Measurements from ENCODE around the gene SPATA3. TPM values are rescaled to one million over a fixed set of nuclear protein-coding genes. Genes with fewer than 3 reads are reported as not detected.

SPATA3 gene
- polyA plus RNA-seq, 1 experiment = not detected

DNA sequence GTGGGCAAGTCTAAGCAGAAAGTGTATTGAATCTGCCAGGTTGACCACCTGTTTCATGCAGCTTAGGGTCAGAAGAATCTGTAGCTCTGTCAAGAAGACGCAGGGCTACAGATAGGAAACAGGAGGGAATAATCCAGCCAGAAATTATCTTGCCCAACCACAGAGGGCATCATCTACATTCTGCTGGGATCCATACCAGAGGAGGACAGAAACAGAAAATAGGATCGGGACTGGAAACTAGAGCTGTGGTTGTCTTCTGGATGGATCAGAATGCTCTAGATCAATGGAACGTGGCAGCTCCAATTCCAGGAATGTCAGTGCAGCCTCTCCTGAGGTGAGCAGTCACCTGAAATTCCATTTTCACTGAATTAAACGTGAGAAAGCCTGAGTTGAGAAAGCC lies 3.6 kb downstream of the SPATA3 start:
- POLR2A ChIA-PET = no interaction called here

DNA sequence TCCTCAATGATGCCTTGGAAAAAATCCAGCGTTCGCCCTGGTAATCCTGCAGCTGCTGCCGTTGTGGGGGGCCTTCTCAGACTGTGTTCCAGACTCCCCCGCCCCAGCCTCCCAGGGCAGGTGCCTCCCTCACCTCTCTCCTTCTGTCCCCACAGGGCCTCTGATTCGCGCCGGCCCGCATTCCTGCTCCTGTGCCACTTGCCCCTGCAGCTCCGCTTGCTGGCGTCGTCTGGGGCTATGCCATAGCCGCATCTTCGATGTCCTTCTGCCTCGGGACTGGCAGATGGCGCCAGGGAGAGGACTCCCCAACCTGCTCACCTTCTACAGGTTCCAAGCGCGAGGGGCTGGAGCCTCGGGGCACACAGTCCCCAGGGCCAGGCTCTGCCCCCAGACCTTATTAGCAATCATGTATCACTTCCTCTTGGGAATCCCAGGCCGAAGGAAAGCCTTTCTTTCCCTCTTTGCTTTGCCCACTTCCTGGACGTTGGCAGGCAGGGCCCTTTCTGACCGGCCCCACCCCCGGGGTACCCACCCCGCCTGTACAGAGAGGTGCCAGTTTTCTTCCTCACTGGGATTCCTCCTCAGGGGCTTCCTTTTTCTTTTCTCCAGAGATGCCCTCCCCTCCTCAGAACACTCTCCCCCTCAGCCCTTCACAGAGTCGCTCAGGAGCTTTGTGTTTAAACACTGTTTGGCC lies 4.4 kb downstream of the SPATA3 start:
- H3K27me3 ChIP-seq (ENCODE audit: control insufficient read depth, insufficient read depth, low read length) = peaks cover 45% of the 10 kb centered on the region
- H3K27ac ChIP-seq (ENCODE audit: low read depth, low read length) = no peak overlapping the region
- POLR2A ChIA-PET = no interaction called here
- CTCF ChIA-PET = no interaction called here
- no peak overlapping the region for H3K4me3 ChIP-seq (ENCODE audit: low read depth, low read length)
- H3K9me3 ChIP-seq (ENCODE audit: control insufficient read depth, insufficient read depth, low read length) = no peaks in the 10 kb centered on the region; the same call in 1 of the 2 replicates
- DNase-seq (ENCODE audit: low read depth, low spot score) = no peak
- TF ChIP-seq, protein P1, sequence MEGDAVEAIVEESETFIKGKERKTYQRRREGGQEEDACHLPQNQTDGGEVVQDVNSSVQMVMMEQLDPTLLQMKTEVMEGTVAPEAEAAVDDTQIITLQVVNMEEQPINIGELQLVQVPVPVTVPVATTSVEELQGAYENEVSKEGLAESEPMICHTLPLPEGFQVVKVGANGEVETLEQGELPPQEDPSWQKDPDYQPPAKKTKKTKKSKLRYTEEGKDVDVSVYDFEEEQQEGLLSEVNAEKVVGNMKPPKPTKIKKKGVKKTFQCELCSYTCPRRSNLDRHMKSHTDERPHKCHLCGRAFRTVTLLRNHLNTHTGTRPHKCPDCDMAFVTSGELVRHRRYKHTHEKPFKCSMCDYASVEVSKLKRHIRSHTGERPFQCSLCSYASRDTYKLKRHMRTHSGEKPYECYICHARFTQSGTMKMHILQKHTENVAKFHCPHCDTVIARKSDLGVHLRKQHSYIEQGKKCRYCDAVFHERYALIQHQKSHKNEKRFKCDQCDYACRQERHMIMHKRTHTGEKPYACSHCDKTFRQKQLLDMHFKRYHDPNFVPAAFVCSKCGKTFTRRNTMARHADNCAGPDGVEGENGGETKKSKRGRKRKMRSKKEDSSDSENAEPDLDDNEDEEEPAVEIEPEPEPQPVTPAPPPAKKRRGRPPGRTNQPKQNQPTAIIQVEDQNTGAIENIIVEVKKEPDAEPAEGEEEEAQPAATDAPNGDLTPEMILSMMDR (IDR thresholded peaks at IDR 0.05; ENCODE audit: low read depth, low read length) = no peak

More for the DNA sequence above, 3.6 kb downstream of the SPATA3 start:
- Histone ChIP-seq H3K27me3 (ENCODE audit: control insufficient read depth, insufficient read depth, low read length) (peaks cover 46% of the 10 kb centered on the region), H3K9me3 (ENCODE audit: control insufficient read depth, insufficient read depth, low read length) (no peaks in the 10 kb centered on the region; the same call in 1 of the 2 replicates), H3K27ac (ENCODE audit: low read depth, low read length) (no peak overlapping the region), H3K4me3 (ENCODE audit: low read depth, low read length) (no peak overlapping the region)
- DNase-seq (ENCODE audit: low read depth, low spot score) = no peak
- TF ChIP-seq, protein P1 (IDR thresholded peaks at IDR 0.05; ENCODE audit: low read depth, low read length) = no peak
- CTCF ChIA-PET = no interaction called here

DNA sequence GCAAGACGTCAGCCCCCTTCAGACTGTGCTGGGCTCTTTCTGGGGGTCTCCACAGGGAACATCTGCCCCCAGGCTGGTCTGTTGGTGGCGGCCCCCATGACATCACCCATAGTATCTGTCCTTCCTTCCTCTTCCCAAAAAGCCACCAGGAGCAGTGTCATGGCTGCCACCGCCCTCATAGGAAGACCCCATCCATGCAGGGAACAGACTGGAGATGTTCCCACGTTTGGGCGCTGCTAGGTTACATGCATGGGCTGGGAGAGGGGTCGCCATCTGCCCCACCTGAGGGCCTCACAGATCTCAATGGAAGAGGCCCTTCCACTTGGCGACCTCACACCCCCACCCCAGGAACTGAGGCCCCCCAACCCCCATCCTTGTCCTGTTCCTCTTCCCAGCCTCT lies 5.1 kb downstream of the SPATA3 start:
- Histone ChIP-seq H3K4me3 (ENCODE audit: low read depth, low read length) (no peak overlapping the region), H3K9me3 (ENCODE audit: control insufficient read depth, insufficient read depth, low read length) (no peaks in the 10 kb centered on the region; the same call in 1 of the 2 replicates), H3K27ac (ENCODE audit: low read depth, low read length) (no peak overlapping the region), H3K27me3 (ENCODE audit: control insufficient read depth, insufficient read depth, low read length) (peaks cover 39% of the 10 kb centered on the region)
- TF ChIP-seq, protein P1 (IDR thresholded peaks at IDR 0.05; ENCODE audit: low read depth, low read length) = no peak
- DNase-seq (ENCODE audit: low read depth, low spot score) = no peak
- POLR2A ChIA-PET = no interaction called here
- CTCF ChIA-PET = interaction anchor here (2.2 kb wide), 1 partner anchor 14 kb away, joined by 7 read pairs; no protein-coding TSS in a partner anchor

DNA sequence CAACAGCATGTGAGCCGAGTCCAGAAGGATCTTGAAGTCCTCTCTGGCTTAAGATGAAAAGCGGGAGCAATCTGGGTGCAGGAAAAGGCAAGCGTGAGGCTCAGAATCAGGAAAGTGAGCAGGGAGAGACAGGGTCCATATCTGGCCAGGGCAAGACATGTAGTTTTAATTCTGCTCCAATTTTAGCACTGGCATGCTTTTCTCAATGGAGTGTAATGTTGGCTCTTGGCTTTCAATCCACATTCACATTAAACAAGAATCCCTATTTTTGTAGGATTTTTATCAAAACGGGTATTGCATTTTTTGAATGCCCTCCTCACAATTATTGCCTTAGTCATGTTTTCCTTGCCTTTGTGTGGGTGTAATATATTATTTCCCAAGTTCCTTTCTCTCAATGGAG lies 6.0 kb downstream of the SPATA3 start:
- DNase-seq (ENCODE audit: low read depth, low spot score) = no peak
- TF ChIP-seq, protein P1 (IDR thresholded peaks at IDR 0.05; ENCODE audit: low read depth, low read length) = no peak
- CTCF ChIA-PET = interaction anchor here (2.2 kb wide), 1 partner anchor 15 kb away, joined by 7 read pairs; no protein-coding TSS in a partner anchor
- Histone ChIP-seq H3K27ac (ENCODE audit: low read depth, low read length) (no peak overlapping the region), H3K9me3 (ENCODE audit: control insufficient read depth, insufficient read depth, low read length) (no peaks in the 10 kb centered on the region), H3K27me3 (ENCODE audit: control insufficient read depth, insufficient read depth, low read length) (peaks cover 40% of the 10 kb centered on the region), H3K4me3 (ENCODE audit: low read depth, low read length) (no peak overlapping the region)
- POLR2A ChIA-PET = no interaction called here

DNA sequence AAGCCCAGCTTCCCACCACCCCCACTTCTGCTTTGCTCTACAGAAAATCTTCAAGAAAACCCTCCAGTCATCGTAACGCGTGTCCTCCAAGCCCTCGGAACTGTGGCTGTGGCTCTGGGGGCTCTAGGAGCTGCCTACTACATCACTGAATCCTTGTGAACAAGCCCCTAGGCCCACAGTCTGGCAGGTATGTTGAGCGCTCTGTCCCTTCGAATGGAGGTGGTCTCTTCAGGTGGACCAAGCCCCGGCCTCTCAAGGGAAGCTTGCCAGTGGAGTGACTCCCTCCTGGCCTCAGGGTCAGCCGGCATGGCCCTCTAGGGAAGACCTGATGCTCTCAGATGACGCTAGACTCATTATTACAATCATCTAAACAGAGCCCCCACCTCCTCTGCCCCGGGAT lies 6.7 kb downstream of the SPATA3 start:
- ChIA-PET CTCF (interaction anchor here (2.2 kb wide), 1 partner anchor 16 kb away, joined by 7 read pairs; no protein-coding TSS in a partner anchor), POLR2A (no interaction called here)
- no peak overlapping the region for H3K4me3 ChIP-seq (ENCODE audit: low read depth, low read length)
- TF ChIP-seq, protein P1 (IDR thresholded peaks at IDR 0.05; ENCODE audit: low read depth, low read length) = no peak
- H3K9me3 ChIP-seq (ENCODE audit: control insufficient read depth, insufficient read depth, low read length) = no peaks in the 10 kb centered on the region
- no peak overlapping the region for H3K27ac ChIP-seq (ENCODE audit: low read depth, low read length)
- no peak for DNase-seq (ENCODE audit: low read depth, low spot score)
- peaks cover 37% of the 10 kb centered on the region for H3K27me3 ChIP-seq (ENCODE audit: control insufficient read depth, insufficient read depth, low read length)
